MM.1S (cell line): Measurements from ENCODE around the gene POLA2.
A peak's percentile ranks its signal among the peaks of the same experiment; 100 is the strongest.

Experiments
- DNase-seq: peaks from one replicate; pipeline ENCODE4 v3.0.0-alpha.2; 2015
- H2AFZ ChIP-seq: fragments of 300-600 bp; sonication (generic); 2 replicates; pipeline ENCODE4 v1.6.0; 2016; ENCODE audit warnings: antibody characterized with exemption, low read length
- H3F3A ChIP-seq: fragments of 300-600 bp; sonication (generic); 2 replicates; pipeline ENCODE4 v1.6.1; 2016; ENCODE audit warnings: mild to moderate bottlenecking, antibody characterized with exemption, low read length, moderate library complexity, mixed read lengths; ENCODE audit not compliant: insufficient read depth
- H3K27ac ChIP-seq: fragments of 300-600 bp; sonication (generic); 2 replicates; pipeline ENCODE4 v1.5.1; 2016; ENCODE audit warnings: mild to moderate bottlenecking, low read length
- H3K27me3 ChIP-seq: fragments of 300-600 bp; sonication (generic); replicated peaks from 2 replicates; pipeline ENCODE4 v1.6.0; 2016; ENCODE audit warnings: low read length; ENCODE audit not compliant: insufficient read depth
- H3K36me3 ChIP-seq: fragments of 300-600 bp; sonication (generic); replicated peaks from 2 replicates; pipeline ENCODE4 v1.6.1; 2016; ENCODE audit warnings: mild to moderate bottlenecking, low read length, mixed read lengths; ENCODE audit not compliant: insufficient read depth
- H3K4me1 ChIP-seq: fragments of 300-600 bp; sonication (generic); 2 replicates; pipeline ENCODE4 v1.6.1; 2016; ENCODE audit warnings: low read length, mixed read lengths
- H3K4me2 ChIP-seq: fragments of 300-600 bp; sonication (generic); 2 replicates; pipeline ENCODE4 v1.6.0; 2016; ENCODE audit warnings: low read depth, low read length
- H3K4me3 ChIP-seq: fragments of 300-600 bp; sonication (generic); 2 replicates; pipeline ENCODE4 v1.5.1; 2016; ENCODE audit warnings: low read length, mixed read lengths
- H3K79me2 ChIP-seq: fragments of 300-600 bp; sonication (generic); 2 replicates; pipeline ENCODE4 v1.6.1; 2016; ENCODE audit warnings: mixed run types, low read length, mixed read lengths
- H3K9ac ChIP-seq: fragments of 300-600 bp; sonication (generic); 2 replicates; pipeline ENCODE4 v1.6.1; 2016; ENCODE audit warnings: low read length, mixed read lengths
- H3K9me2 ChIP-seq: fragments of 300-600 bp; sonication (generic); replicated peaks from 2 replicates; pipeline ENCODE4 v1.6.1; 2016; ENCODE audit warnings: mild to moderate bottlenecking, low read length, mixed read lengths; ENCODE audit not compliant: insufficient read depth
- H3K9me3 ChIP-seq: fragments of 300-600 bp; sonication (generic); replicated peaks from 2 replicates; pipeline ENCODE4 v1.6.1; 2016; ENCODE audit warnings: mild to moderate bottlenecking, low read length, mixed read lengths; ENCODE audit not compliant: insufficient read depth
- H4K20me1 ChIP-seq: fragments of 300-600 bp; sonication (generic); 2 replicates; pipeline ENCODE4 v1.6.1; 2016; ENCODE audit warnings: mild to moderate bottlenecking, low read length, moderate library complexity, mixed read lengths; ENCODE audit not compliant: insufficient read depth
- EZH2 ChIP-seq: fragments of 300-600 bp; sonication (generic); optimal IDR thresholded peaks from 2 replicates; pipeline ENCODE3; 2017; ENCODE audit warnings: low read depth, mild to moderate bottlenecking, antibody characterized with exemption, low read length, mixed read lengths
- EZH2phosphoT487 ChIP-seq: fragments of 300-600 bp; sonication (generic); IDR thresholded peaks from 2 replicates; pipeline ENCODE4 v1.6.1; 2018; ENCODE audit warnings: antibody characterized with exemption, low read length
- TF ChIP-seq, protein P1 (sequence below): fragments of 300-600 bp; sonication (generic); IDR thresholded peaks from 2 replicates; pipeline ENCODE4 v1.5.1; 2016; ENCODE audit warnings: antibody characterized with exemption, low read length, mixed read lengths

Gene POLA2

DNA sequence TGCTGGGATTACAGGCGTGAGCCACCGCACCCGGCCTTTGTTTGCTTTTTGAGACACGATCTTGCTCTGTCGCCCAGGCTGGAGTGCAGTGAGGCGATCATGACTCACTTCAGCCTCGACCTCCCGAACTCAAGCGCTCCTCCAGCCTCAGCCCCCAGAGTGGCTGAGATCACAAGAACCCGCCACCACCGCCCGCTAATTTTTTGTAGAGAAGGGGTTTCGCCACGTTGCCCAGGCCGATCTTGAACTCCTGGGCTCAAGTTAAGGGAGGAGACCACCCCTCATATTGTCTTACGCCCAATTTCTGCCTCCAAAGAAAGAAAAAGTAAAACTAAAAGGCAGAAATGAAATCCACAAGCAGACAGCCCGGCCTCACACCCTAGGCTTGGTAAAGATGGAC is 1.5 kb upstream of the POLA2 start:
- Histone ChIP-seq H3K9me3 (no peaks in the 10 kb centered on the region), H3K4me1 (no peaks in the 10 kb centered on the region), H3K4me3 (no peak overlapping the region), H3K4me2 (no peak overlapping the region), H3F3A (peaks cover 6% of the 10 kb centered on the region; the same call in 1 of the 2 replicates), H3K27me3 (no peaks in the 10 kb centered on the region), H3K79me2 (peaks cover 34% of the 10 kb centered on the region), H3K36me3 (0 out of 2 replicates have a peak, but pooled peaks cover 3% of the 10 kb centered on the region), H3K9ac (no peak overlapping the region), H2AFZ (no peak overlapping the region), H3K9me2 (no peaks in the 10 kb centered on the region), H3K27ac (no peak overlapping the region), H4K20me1 (no peaks in the 10 kb centered on the region)
- no peak for DNase-seq
- TF ChIP-seq EZH2 (no peak), EZH2phosphoT487 (no peak)
- TF ChIP-seq, protein P1, sequence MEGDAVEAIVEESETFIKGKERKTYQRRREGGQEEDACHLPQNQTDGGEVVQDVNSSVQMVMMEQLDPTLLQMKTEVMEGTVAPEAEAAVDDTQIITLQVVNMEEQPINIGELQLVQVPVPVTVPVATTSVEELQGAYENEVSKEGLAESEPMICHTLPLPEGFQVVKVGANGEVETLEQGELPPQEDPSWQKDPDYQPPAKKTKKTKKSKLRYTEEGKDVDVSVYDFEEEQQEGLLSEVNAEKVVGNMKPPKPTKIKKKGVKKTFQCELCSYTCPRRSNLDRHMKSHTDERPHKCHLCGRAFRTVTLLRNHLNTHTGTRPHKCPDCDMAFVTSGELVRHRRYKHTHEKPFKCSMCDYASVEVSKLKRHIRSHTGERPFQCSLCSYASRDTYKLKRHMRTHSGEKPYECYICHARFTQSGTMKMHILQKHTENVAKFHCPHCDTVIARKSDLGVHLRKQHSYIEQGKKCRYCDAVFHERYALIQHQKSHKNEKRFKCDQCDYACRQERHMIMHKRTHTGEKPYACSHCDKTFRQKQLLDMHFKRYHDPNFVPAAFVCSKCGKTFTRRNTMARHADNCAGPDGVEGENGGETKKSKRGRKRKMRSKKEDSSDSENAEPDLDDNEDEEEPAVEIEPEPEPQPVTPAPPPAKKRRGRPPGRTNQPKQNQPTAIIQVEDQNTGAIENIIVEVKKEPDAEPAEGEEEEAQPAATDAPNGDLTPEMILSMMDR, result no peak

DNA sequence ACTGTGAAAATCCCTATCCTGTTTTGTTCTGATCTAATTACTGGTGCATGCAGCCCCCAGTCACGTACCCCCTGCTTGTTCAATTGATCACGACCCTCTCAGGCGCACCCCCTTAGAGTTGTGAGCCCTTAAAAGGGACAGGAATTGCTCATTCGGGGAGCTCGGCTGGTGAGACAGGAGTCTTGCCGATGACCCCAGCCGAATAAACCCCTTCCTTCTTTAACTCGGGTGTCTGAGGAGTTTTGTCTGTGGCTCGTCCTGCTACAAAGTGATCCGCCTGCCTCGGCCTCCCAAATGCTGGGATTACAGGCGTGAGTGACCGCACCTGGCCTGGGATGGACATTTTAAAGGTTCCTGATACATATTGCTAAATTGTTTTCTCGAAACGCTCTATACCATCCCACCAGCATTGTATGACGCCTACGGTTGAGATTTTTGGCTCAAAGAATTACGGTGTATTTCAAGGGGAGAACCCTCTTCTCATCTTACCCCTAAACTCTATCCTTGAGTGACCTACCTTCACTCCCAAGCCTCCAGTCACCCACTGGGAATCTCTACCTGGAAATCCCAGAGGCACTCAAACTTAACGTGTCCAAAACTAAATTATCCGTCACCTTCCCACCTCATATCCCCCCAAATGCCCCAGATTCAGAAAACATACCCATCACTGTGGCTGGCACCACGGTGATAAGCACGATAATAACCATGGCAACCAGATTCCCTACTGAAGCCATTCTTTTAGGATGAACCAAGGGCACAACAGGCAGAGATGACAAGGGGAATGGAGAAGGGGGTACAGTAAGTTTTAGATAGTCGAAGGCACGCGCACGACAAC is 789 bp upstream of the POLA2 start:
- peak; percentile 6 for DNase-seq
- TF ChIP-seq, protein P1, result no peak
- no peak for TF ChIP-seq EZH2
- TF ChIP-seq EZH2phosphoT487, result no peak

DNA sequence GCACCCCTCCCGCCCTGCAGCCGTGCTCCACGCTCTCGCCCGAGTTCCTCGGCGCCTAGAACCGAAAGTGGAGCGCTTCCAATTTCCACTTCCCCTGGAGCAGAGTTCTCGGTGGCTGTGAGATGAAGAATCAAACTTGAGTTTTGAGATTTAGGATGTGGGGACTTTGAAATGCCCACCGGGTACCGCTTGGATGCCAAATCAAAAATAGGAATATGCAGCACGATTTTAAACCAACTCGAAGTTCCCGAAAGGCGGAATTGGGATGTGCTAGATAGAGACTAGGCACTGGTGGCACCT is 569 bp downstream of the POLA2 start:
- Histone ChIP-seq H3K9ac (peak overlapping the region; percentile 97), H3K4me3 (peak overlapping the region; percentile 96), H3K9me2 (no peaks in the 10 kb centered on the region), H2AFZ (peak overlapping the region; percentile 80), H3K9me3 (no peaks in the 10 kb centered on the region), H4K20me1 (no peaks in the 10 kb centered on the region), H3K4me1 (no peaks in the 10 kb centered on the region), H3K4me2 (peak overlapping the region; percentile 71), H3K79me2 (peaks cover 48% of the 10 kb centered on the region), H3K27me3 (no peaks in the 10 kb centered on the region), H3K36me3 (0 out of 2 replicates have a peak, but pooled peaks cover 3% of the 10 kb centered on the region), H3K27ac (peak overlapping the region; percentile 83; the same call in 1 of the 2 replicates), H3F3A (peaks cover 6% of the 10 kb centered on the region; the same call in 1 of the 2 replicates)
- TF ChIP-seq EZH2phosphoT487 (no peak), EZH2 (no peak)
- TF ChIP-seq, protein P1, result no peak
- no peak for DNase-seq

More for the DNA sequence above, 789 bp upstream of the POLA2 start:
- Histone ChIP-seq H3K79me2 (peaks cover 40% of the 10 kb centered on the region), H2AFZ (peak overlapping the region; percentile 97), H3K9me3 (no peaks in the 10 kb centered on the region), H4K20me1 (no peaks in the 10 kb centered on the region), H3K9ac (peak overlapping the region; percentile 97), H3K4me2 (peak overlapping the region; percentile 100), H3K27ac (peak overlapping the region; percentile 26; the same call in 1 of the 2 replicates), H3K4me3 (peak overlapping the region; percentile 96), H3K27me3 (no peaks in the 10 kb centered on the region), H3K9me2 (no peaks in the 10 kb centered on the region), H3F3A (peaks cover 6% of the 10 kb centered on the region; the same call in 1 of the 2 replicates), H3K4me1 (no peaks in the 10 kb centered on the region), H3K36me3 (0 out of 2 replicates have a peak, but pooled peaks cover 3% of the 10 kb centered on the region)
